A549 (cell line): ENCODE measurements around the gene CD96. TPM values are rescaled to one million over a fixed set of nuclear protein-coding genes. Genes with fewer than 3 reads are reported as not detected.

ENCODE experiments used
- ATAC-seq, 2 experiments: fragments of 200-7000 bp in 1 of 2; fragments of >200 bp in 1 of 2; cut with Nextera tagmentation in 1 of 2; cut with Tn5 transposase in 1 of 2; 3 replicates each; pipeline versions ENCODE4 v1.8.0 to v1.9.1; 2018 to 2020; ENCODE audit warnings: mild to moderate bottlenecking in 1 of 2, moderate library complexity in 1 of 2
- CTCF ChIA-PET: fragments of 300-600 bp; sonication (Branson Sonifier 250); formaldehyde crosslinking; extraction: SDS; loops from one replicate; lab custom pipeline; 2021; ENCODE audit warnings: antibody characterized with exemption, inconsistent platforms; lab: Yijun Ruan, JAX
- POLR2A ChIA-PET: fragments of 350-600 bp; formaldehyde crosslinking; extraction: SDS; loops from one replicate; lab custom pipeline; 2021; ENCODE audit warnings: antibody characterized with exemption, inconsistent platforms; lab: Yijun Ruan, JAX
- DNase-seq, 2 experiments: peaks; one replicate each; pipeline versions ENCODE4 v3.0.0 to v3.0.0-alpha.2; 2011 to 2016; ENCODE audit warnings: low read depth in 1 of 2, low spot score in 1 of 2
- FAIRE-seq: peaks from 2 replicates; lab custom pipeline; 2011; peaks lifted over from hg19 to GRCh38; lab: Jason Lieb, UNC
- H3K27ac ChIP-seq, 2 experiments: fragments of >200 bp; sonication (Bioruptor Twin); formaldehyde crosslinking; 3 replicates each; pipeline ENCODE4 v1.5.1; 2016 to 2017
- H3K4me1 ChIP-seq: fragments of >200 bp; sonication (Bioruptor Twin); formaldehyde crosslinking; 3 replicates; pipeline ENCODE4 v1.6.1; 2016
- H3K4me2 ChIP-seq: fragments of >200 bp; sonication (Bioruptor Twin); formaldehyde crosslinking; 3 replicates; pipeline ENCODE4 v1.6.1; 2016
- H3K4me3 ChIP-seq: fragments of >200 bp; sonication (Bioruptor Twin); formaldehyde crosslinking; 3 replicates; pipeline ENCODE4 v1.5.1; 2016
- H3K9me3 ChIP-seq: fragments of >200 bp; sonication (Bioruptor Twin); formaldehyde crosslinking; 3 replicates; pipeline ENCODE4 v1.6.1; 2016
- CBX2 ChIP-seq: fragments of 200-600 bp; sonication (generic); IDR thresholded peaks from 2 replicates; pipeline ENCODE4 v1.6.1; 2016; ENCODE audit warnings: low read depth, mild to moderate bottlenecking, borderline replicate concordance
- CEBPB ChIP-seq, 2 experiments: fragments of >200 bp in 1 of 2; sonication (Bioruptor Twin) in 1 of 2; formaldehyde crosslinking in 1 of 2; IDR thresholded peaks; 2 replicates each; pipeline ENCODE4 v1.6.1; 2012 to 2016
- CHD2 ChIP-seq: fragments of 150-350 bp; IDR thresholded peaks from 2 replicates; pipeline ENCODE4 v1.6.1; 2014; ENCODE audit warnings: low read length; ENCODE audit not compliant: partially characterized antibody
- E2F6 ChIP-seq: IDR thresholded peaks from 2 replicates; pipeline ENCODE4 v1.6.1; 2012; ENCODE audit warnings: low read depth, borderline replicate concordance
- EHF ChIP-seq: fragments of 250-450 bp; sonication (Bioruptor Pico); IDR thresholded peaks from 2 replicates; pipeline ENCODE4 v1.5.0; 2020; ENCODE audit warnings: mild to moderate bottlenecking
- EP300 ChIP-seq, 2 experiments: fragments of >200 bp; sonication (Bioruptor Twin); formaldehyde crosslinking; IDR thresholded peaks; 2 replicates in 1 of 2; 3 replicates in 1 of 2; pipeline ENCODE4 v1.6.1; 2016 to 2017
- ESRRA ChIP-seq: fragments of 150-350 bp; IDR thresholded peaks from 2 replicates; pipeline ENCODE4 v1.6.1; 2014; ENCODE audit warnings: mild to moderate bottlenecking, low read length, borderline replicate concordance
- FOSL2 ChIP-seq, 2 experiments: fragments of 450-650 bp in 1 of 2; fragments of >200 bp in 1 of 2; sonication (Bioruptor Twin) in 1 of 2; formaldehyde crosslinking; IDR thresholded peaks; 2 replicates each; pipeline versions ENCODE4 v1.5.0 to v1.6.1; 2016 to 2020; ENCODE audit warnings: mild to moderate bottlenecking in 1 of 2, moderate library complexity in 1 of 2
- HEYL ChIP-seq: fragments of 250-450 bp; sonication (Bioruptor Pico); IDR thresholded peaks from 2 replicates; pipeline ENCODE4 v1.8.0; 2021; ENCODE audit warnings: mild to moderate bottlenecking, moderate library complexity
- HOXB5 ChIP-seq: fragments of 250-450 bp; sonication (Bioruptor Pico); IDR thresholded peaks from 2 replicates; pipeline ENCODE4 v1.5.0; 2020; ENCODE audit warnings: mild to moderate bottlenecking, moderate library complexity
- KDM1A ChIP-seq: fragments of 200-600 bp; sonication (generic); IDR thresholded peaks from 2 replicates; pipeline ENCODE4 v1.6.1; 2016; ENCODE audit warnings: low read depth, mild to moderate bottlenecking
- KDM5A ChIP-seq: fragments of 200-600 bp; sonication (generic); IDR thresholded peaks from 2 replicates; pipeline ENCODE4 v1.6.1; 2016; ENCODE audit warnings: antibody characterized with exemption, mild to moderate bottlenecking
- MAX ChIP-seq: IDR thresholded peaks from 2 replicates; pipeline ENCODE4 v1.6.1; 2012
- MYC ChIP-seq: IDR thresholded peaks from 2 replicates; pipeline ENCODE4 v1.6.1; 2012; ENCODE audit warnings: mild to moderate bottlenecking, inconsistent platforms, low read length, improper control_type of control experiment, borderline replicate concordance
- NFE2L2 ChIP-seq: fragments of 150-350 bp; conservative IDR thresholded peaks from 2 replicates; pipeline ENCODE4 v1.6.1; 2014; ENCODE audit warnings: low read length
- REST ChIP-seq: fragments of 200-600 bp; sonication (generic); IDR thresholded peaks from 2 replicates; pipeline ENCODE4 v1.6.1; 2016; ENCODE audit warnings: antibody characterized with exemption, mild to moderate bottlenecking, moderate library complexity
- RFX5 ChIP-seq: fragments of 450-650 bp; IDR thresholded peaks from 2 replicates; pipeline ENCODE4 v1.7.1; 2014; ENCODE audit warnings: antibody characterized with exemption, mild to moderate bottlenecking, moderate library complexity
- RNF2 ChIP-seq: fragments of 200-600 bp; sonication (generic); IDR thresholded peaks from 2 replicates; pipeline ENCODE4 v1.6.1; 2016; ENCODE audit warnings: low read depth, mild to moderate bottlenecking, antibody characterized with exemption, moderate library complexity, borderline replicate concordance
- TFCP2L1 ChIP-seq: fragments of 250-450 bp; sonication (Bioruptor Pico); IDR thresholded peaks from 2 replicates; pipeline ENCODE4 v1.5.0; 2021; ENCODE audit warnings: mild to moderate bottlenecking
- USF2 ChIP-seq: fragments of 450-650 bp; IDR thresholded peaks from 2 replicates; pipeline ENCODE4 v1.6.1; 2014; ENCODE audit warnings: antibody characterized with exemption
- ZFP36 ChIP-seq: fragments of 450-650 bp; IDR thresholded peaks from 2 replicates; pipeline ENCODE4 v1.6.1; 2014; ENCODE audit warnings: borderline replicate concordance; ENCODE audit not compliant: partially characterized antibody
- ZSCAN20 ChIP-seq: fragments of 250-450 bp; sonication (Bioruptor Pico); IDR thresholded peaks from 2 replicates; pipeline ENCODE4 v1.8.0; 2022; ENCODE audit warnings: mild to moderate bottlenecking, moderate library complexity
- WGBS: methylation state at CpG from one replicate; pipeline ENCODE4 v1.1.6; 2017; ENCODE audit errors: missing lambda C conversion rate; 5-methylcytosine and 5-hydroxymethylcytosine counted together
- polyA plus RNA-seq, 4 experiments: library from polyadenylated mRNA; depleted of rRNA in 3 of 4; stranded (reverse); fragments of >200 nt; fragmentation: RNase III in 1 of 4; extraction: RNeasy Plus Mini Kit Qiagen cat#74134 plus additional on column Dnase treatment in 1 of 4; gene quantifications; 2 replicates in 3 of 4; 3 replicates in 1 of 4; pipeline ENCODE4 v1.2.3, GENCODE V29; 2011 to 2017

The CD96 gene
- polyA plus RNA-seq, 2 of the 4 experiments (the other 2 are of a cell fraction), result not detected

- ATAC-seq (no peak), FAIRE-seq (no peak), DNase-seq (no peak)
- H3K27ac ChIP-seq, result no peak overlapping the region
- TF ChIP-seq CHD2 (no peak), FOSL2 (IDR thresholded peaks at IDR 0.05) (no peak), FOSL2 (CRISPR knock-in tag; IDR thresholded peaks at IDR 0.05) (no peak), KDM1A (no peak), CEBPB (IDR thresholded peaks at IDR 0.05) (no peak), ESRRA (no peak), RFX5 (no peak), RNF2 (no peak), KDM5A (no peak), EP300 (IDR thresholded peaks at IDR 0.05) (no peak), HOXB5 (no peak), CBX2 (no peak), TFCP2L1 (CRISPR knock-in tag) (no peak), NFE2L2 (no peak)
- ChIA-PET POLR2A (no interaction called here), CTCF (interaction anchor here (0.9 to 2.3 kb wide), 5 partner anchors 12 to 62 kb away, joined by 3 to 10 read pairs (median 4); no protein-coding TSS in a partner anchor)
- no peak overlapping the region for H3K4me2 ChIP-seq
- WGBS, result 88% methylated on average over 2 of the region's 2 CpGs
- peaks cover 13% of the 10 kb centered on the region; the same call in 2 of the 3 replicates for H3K4me1 ChIP-seq
- H3K9me3 ChIP-seq, result no peaks in the 10 kb centered on the region
- H3K4me3 ChIP-seq, result no peak overlapping the region
Observed at GRCh38 chr3:111653766-111654165, 111.8 kb downstream of the CD96 start.

- ATAC-seq (no peak), DNase-seq (no peak), FAIRE-seq (no peak)
- ChIA-PET CTCF (no interaction called here), POLR2A (no interaction called here)
- Histone ChIP-seq H3K9me3 (peaks cover 23% of the 10 kb centered on the region), H3K4me2 (no peak overlapping the region), H3K4me3 (no peak overlapping the region), H3K27ac (no peak overlapping the region), H3K4me1 (0 out of 3 replicates have a peak, but pooled peaks cover 3% of the 10 kb centered on the region)
- WGBS, result 64% methylated on average over 3 of the region's 3 CpGs
- TF ChIP-seq ZFP36 (peak; percentile 92), CBX2 (no peak), RNF2 (no peak), MYC (no peak)
Observed at GRCh38 chr3:111662012-111662411, 120.0 kb downstream of the CD96 start.

GRCh38 chr3:111662907-111663306 is 120.9 kb downstream of the CD96 start:
- Histone ChIP-seq H3K4me3 (no peak overlapping the region), H3K9me3 (peaks cover 23% of the 10 kb centered on the region), H3K27ac (no peak overlapping the region), H3K4me2 (no peak overlapping the region)
- POLR2A ChIA-PET, result no interaction called here
- DNase-seq (no peak), ATAC-seq (no peak), FAIRE-seq (no peak)
- CTCF ChIA-PET, result no interaction called here
- 75% methylated on average over 3 of the region's 3 CpGs for WGBS
- TF ChIP-seq HEYL, result no peak
- no peak for TF ChIP-seq ZSCAN20 (CRISPR knock-in tag)
- TF ChIP-seq EHF (CRISPR knock-in tag), result no peak
- TF ChIP-seq E2F6, result no peak
- no peak for TF ChIP-seq RNF2
- TF ChIP-seq REST, result no peak
- TF ChIP-seq MAX, result no peak
- TF ChIP-seq USF2, result no peak
- TF ChIP-seq, all 56 proteins: peak for 0
- peaks cover 7% of the 10 kb centered on the region for H3K4me1 ChIP-seq
